Tibial nerve (tissue), 4 donors: ENCODE results near the gene TOP1.

Source experiments
- EP300 ChIP-seq, 2 donors: sonication (generic); formaldehyde crosslinking; IDR thresholded peaks; one replicate each; pipeline ENCODE4 v1.6.1; 2017; ENCODE audit warnings: antibody characterized with exemption in 2 of 2, mild to moderate bottlenecking in 1 of 2
- POLR2A ChIP-seq, 2 donors: fragments of 450-650 bp; IDR thresholded peaks; one replicate each; pipeline ENCODE4 v1.6.1; 2017; ENCODE audit warnings: antibody characterized with exemption in 2 of 2, mild to moderate bottlenecking in 2 of 2, moderate library complexity in 2 of 2
- TF ChIP-seq, protein P1 (sequence below), 5 experiments: fragments of 200-600 bp in 3 of 5; fragments of 450-650 bp in 2 of 5; sonication (generic) in 3 of 5; IDR thresholded peaks; one replicate each; pipeline ENCODE4 v1.5.1; 2016 to 2019; ENCODE audit warnings: antibody characterized with exemption in 5 of 5, mild to moderate bottlenecking in 3 of 5, moderate library complexity in 2 of 5

- no peak for TF ChIP-seq POLR2A (IDR thresholded peaks at IDR 0.05)
- TF ChIP-seq, protein P1, sequence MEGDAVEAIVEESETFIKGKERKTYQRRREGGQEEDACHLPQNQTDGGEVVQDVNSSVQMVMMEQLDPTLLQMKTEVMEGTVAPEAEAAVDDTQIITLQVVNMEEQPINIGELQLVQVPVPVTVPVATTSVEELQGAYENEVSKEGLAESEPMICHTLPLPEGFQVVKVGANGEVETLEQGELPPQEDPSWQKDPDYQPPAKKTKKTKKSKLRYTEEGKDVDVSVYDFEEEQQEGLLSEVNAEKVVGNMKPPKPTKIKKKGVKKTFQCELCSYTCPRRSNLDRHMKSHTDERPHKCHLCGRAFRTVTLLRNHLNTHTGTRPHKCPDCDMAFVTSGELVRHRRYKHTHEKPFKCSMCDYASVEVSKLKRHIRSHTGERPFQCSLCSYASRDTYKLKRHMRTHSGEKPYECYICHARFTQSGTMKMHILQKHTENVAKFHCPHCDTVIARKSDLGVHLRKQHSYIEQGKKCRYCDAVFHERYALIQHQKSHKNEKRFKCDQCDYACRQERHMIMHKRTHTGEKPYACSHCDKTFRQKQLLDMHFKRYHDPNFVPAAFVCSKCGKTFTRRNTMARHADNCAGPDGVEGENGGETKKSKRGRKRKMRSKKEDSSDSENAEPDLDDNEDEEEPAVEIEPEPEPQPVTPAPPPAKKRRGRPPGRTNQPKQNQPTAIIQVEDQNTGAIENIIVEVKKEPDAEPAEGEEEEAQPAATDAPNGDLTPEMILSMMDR (IDR thresholded peaks at IDR 0.05), result no peak
- no peak for TF ChIP-seq EP300 (IDR thresholded peaks at IDR 0.05)
Observed at GRCh38 chr20:41037179-41037578, 8.6 kb downstream of the TOP1 start.
